H1 (cell line): Measurements from ENCODE around the gene CASP9. TPM values are rescaled to one million over a fixed set of nuclear protein-coding genes. Genes with fewer than 3 reads are reported as not detected.

Experiments
- CTCF ChIA-PET: fragments of 300-600 bp; sonication (Branson Sonifier 250); formaldehyde crosslinking; loops from one replicate; lab custom pipeline; 2021; ENCODE audit not compliant: partially characterized antibody; lab: Charles Lee
- POLR2A ChIA-PET: fragments of 300-600 bp; sonication (Branson Sonifier 250); formaldehyde crosslinking; loops from one replicate; lab custom pipeline; 2021; ENCODE audit warnings: inconsistent platforms; ENCODE audit not compliant: partially characterized antibody; lab: Charles Lee
- DNase-seq, 2 experiments: peaks; one replicate each; pipeline versions ENCODE4 v3.0.0 to v3.0.0-alpha.2; 2010 to 2022; ENCODE audit warnings: low spot score in 2 of 2, low read depth in 1 of 2, mixed read lengths in 1 of 2
- FAIRE-seq: peaks from 2 replicates; lab custom pipeline; 2011; peaks lifted over from hg19 to GRCh38; lab: Jason Lieb, UNC
- H2AFZ ChIP-seq: 2 replicates; pipeline ENCODE4 v1.8.1; 2012; ENCODE audit warnings: low read length, inconsistent platforms
- H2AK5ac ChIP-seq: 2 replicates; pipeline ENCODE4 v1.6.1; 2013; ENCODE audit warnings: low read depth, low read length
- H2BK120ac ChIP-seq: replicated peaks from 2 replicates; pipeline ENCODE3; 2013; ENCODE audit warnings: low read depth, low read length, inconsistent platforms
- H2BK12ac ChIP-seq: 2 replicates; pipeline ENCODE4 v1.6.1; 2013; ENCODE audit warnings: low read depth, low read length
- H2BK15ac ChIP-seq: 2 replicates; pipeline ENCODE4 v1.6.1; 2013; ENCODE audit warnings: low read length
- H2BK20ac ChIP-seq: 2 replicates; pipeline ENCODE4 v1.6.1; 2013; ENCODE audit warnings: low read length
- H2BK5ac ChIP-seq: 2 replicates; pipeline ENCODE4 v1.6.1; 2013; ENCODE audit warnings: low read depth, low read length
- H3K14ac ChIP-seq: 2 replicates; pipeline ENCODE4 v1.6.1; 2013; ENCODE audit warnings: inconsistent platforms; ENCODE audit not compliant: insufficient read length
- H3K18ac ChIP-seq: 2 replicates; pipeline ENCODE4 v1.6.1; 2013; ENCODE audit warnings: low read length; ENCODE audit errors: extremely low read depth
- H3K23ac ChIP-seq: 2 replicates; pipeline ENCODE4 v1.6.1; 2013; ENCODE audit warnings: inconsistent platforms; ENCODE audit not compliant: insufficient read length
- H3K23me2 ChIP-seq: 2 replicates; pipeline ENCODE4 v1.6.1; 2013; ENCODE audit warnings: low read depth, low read length
- H3K27ac ChIP-seq: 2 replicates; pipeline ENCODE4 v1.6.1; 2011; ENCODE audit warnings: low read depth, low read length, inconsistent platforms
- H3K27me3 ChIP-seq, 4 experiments: replicated peaks in 1 of 4; 1 replicate in 1 of 4; 2 replicates in 3 of 4; pipeline versions ENCODE4 v1.6.1 to v1.8.1; 2011 to 2013; ENCODE audit warnings: low read length in 3 of 4, mild to moderate bottlenecking in 3 of 4, inconsistent platforms in 2 of 4, mixed read lengths in 2 of 4, moderate library complexity in 1 of 4; ENCODE audit not compliant: control insufficient read depth in 3 of 4, insufficient read depth in 3 of 4; ENCODE audit errors: extremely low read depth in 1 of 4
- H3K36me3 ChIP-seq, 4 experiments: 2 replicates each; pipeline versions ENCODE4 v1.6.1 to v1.8.1; 2011 to 2013; ENCODE audit warnings: mild to moderate bottlenecking in 4 of 4, low read length in 3 of 4, moderate library complexity in 2 of 4, control low read depth in 1 of 4, inconsistent platforms in 1 of 4; ENCODE audit not compliant: insufficient read depth in 4 of 4, control insufficient read depth in 2 of 4
- H3K4ac ChIP-seq: replicated peaks from 2 replicates; pipeline ENCODE3; 2013; ENCODE audit warnings: low read length, low read depth, mixed read lengths, inconsistent platforms; ENCODE audit not compliant: insufficient read length
- H3K4me1 ChIP-seq, 4 experiments: replicated peaks in 1 of 4; 1 replicate in 1 of 4; 2 replicates in 3 of 4; pipeline versions ENCODE4 v1.6.1 to v1.8.1; 2011 to 2013; ENCODE audit warnings: low read length in 3 of 4, inconsistent platforms in 2 of 4, mixed read lengths in 1 of 4; ENCODE audit not compliant: insufficient read depth in 4 of 4, control insufficient read depth in 3 of 4
- H3K4me2 ChIP-seq, 2 experiments: 2 replicates each; pipeline versions ENCODE4 v1.6.1 to v1.8.1; 2011 to 2013; ENCODE audit warnings: low read depth in 2 of 2, low read length in 2 of 2, control low read depth in 1 of 2, inconsistent platforms in 1 of 2, mild to moderate bottlenecking in 1 of 2; ENCODE audit not compliant: insufficient read depth in 1 of 2
- H3K4me3 ChIP-seq, 4 experiments: fragments of 200-600, 300-600 bp in 1 of 4; sonication (generic), shearing (Covaris generic), sonication (Bioruptor Twin) in 1 of 4; 2 replicates each; pipeline versions ENCODE4 v1.5.1 to v1.8.1; 2011 to 2016; ENCODE audit warnings: low read length in 4 of 4, low read depth in 3 of 4, control low read depth in 2 of 4, inconsistent platforms in 2 of 4, mild to moderate bottlenecking in 2 of 4, mixed read lengths in 1 of 4, moderate library complexity in 1 of 4; ENCODE audit not compliant: insufficient read depth in 2 of 4; ENCODE audit errors: extremely low read depth in 1 of 4
- H3K56ac ChIP-seq: replicated peaks from 2 replicates; pipeline ENCODE3; 2013; ENCODE audit warnings: low read depth, mild to moderate bottlenecking, mixed read lengths, low read length, inconsistent platforms; ENCODE audit not compliant: insufficient read length
- H3K79me1 ChIP-seq: 2 replicates; pipeline ENCODE4 v1.6.1; 2013; ENCODE audit warnings: low read depth, low read length, control low read depth
- H3K79me2 ChIP-seq, 2 experiments: 2 replicates each; pipeline versions ENCODE4 v1.6.1 to v1.8.1; 2012 to 2013; ENCODE audit warnings: low read length in 2 of 2, mild to moderate bottlenecking in 2 of 2, inconsistent platforms in 1 of 2; ENCODE audit not compliant: insufficient read depth in 2 of 2, control insufficient read depth in 1 of 2
- H3K9ac ChIP-seq, 4 experiments: replicated peaks in 1 of 4; 1 replicate in 1 of 4; 2 replicates in 3 of 4; pipeline versions ENCODE4 v1.6.1 to v1.8.1; 2011 to 2013; ENCODE audit warnings: low read depth in 3 of 4, low read length in 3 of 4, control low read depth in 2 of 4, mild to moderate bottlenecking in 2 of 4, moderate library complexity in 2 of 4, inconsistent platforms in 1 of 4; ENCODE audit errors: extremely low read depth in 1 of 4
- H3K9me3 ChIP-seq, 2 experiments: 2 replicates each; pipeline versions ENCODE4 v1.6.1 to v1.8.1; 2012 to 2013; ENCODE audit warnings: mild to moderate bottlenecking in 2 of 2, moderate library complexity in 2 of 2, control low read depth in 1 of 2, inconsistent platforms in 1 of 2, low read depth in 1 of 2, low read length in 1 of 2, mixed read lengths in 1 of 2; ENCODE audit not compliant: insufficient read depth in 2 of 2
- H4K20me1 ChIP-seq, 2 experiments: replicated peaks in 1 of 2; 2 replicates each; pipeline versions ENCODE3 to v1.8.1; 2011 to 2013; ENCODE audit warnings: inconsistent platforms in 2 of 2, low read length in 2 of 2, mild to moderate bottlenecking in 1 of 2; ENCODE audit not compliant: insufficient read depth in 2 of 2, control insufficient read depth in 1 of 2
- H4K5ac ChIP-seq: 2 replicates; pipeline ENCODE4 v1.6.1; 2013; ENCODE audit warnings: low read length, low read depth, mixed read lengths, inconsistent platforms; ENCODE audit not compliant: insufficient read length
- H4K8ac ChIP-seq: 2 replicates; pipeline ENCODE4 v1.8.0; 2013; ENCODE audit warnings: mild to moderate bottlenecking, moderate library complexity, low read length, inconsistent platforms; ENCODE audit not compliant: insufficient read depth; ENCODE audit errors: extremely low read depth
- H4K91ac ChIP-seq: replicated peaks from 2 replicates; pipeline ENCODE3; 2013; ENCODE audit warnings: low read length, mixed read lengths, inconsistent platforms; ENCODE audit not compliant: insufficient read length
- CBX5 ChIP-seq: fragments of 300-800, 300-1000 bp; sonication (generic); IDR thresholded peaks from 2 replicates; pipeline ENCODE4 v1.7.1; 2016; ENCODE audit warnings: antibody characterized with exemption, low read length, low read depth
- CREB1 ChIP-seq: IDR thresholded peaks from 2 replicates; pipeline ENCODE4 v1.6.1; 2012; ENCODE audit warnings: inconsistent platforms
- EP300 ChIP-seq, 2 experiments: IDR thresholded peaks; 1 replicate in 1 of 2; 2 replicates in 1 of 2; pipeline ENCODE4 v1.6.1; 2011 to 2012; ENCODE audit warnings: low read depth in 2 of 2, low read length in 2 of 2, mild to moderate bottlenecking in 2 of 2, borderline replicate concordance in 1 of 2, inconsistent platforms in 1 of 2, moderate library complexity in 1 of 2
- FOSL1 ChIP-seq: IDR thresholded peaks from 2 replicates; pipeline ENCODE4 v1.6.1; 2011; ENCODE audit warnings: mild to moderate bottlenecking, low read depth, low read length, moderate library complexity; ENCODE audit not compliant: insufficient read depth
- HDAC2 ChIP-seq, 2 experiments: fragments of 300-600 bp in 1 of 2; sonication (generic) in 1 of 2; IDR thresholded peaks; 2 replicates each; pipeline ENCODE4 v1.6.1; 2011 to 2012; ENCODE audit warnings: low read depth in 2 of 2, low read length in 2 of 2, mild to moderate bottlenecking in 2 of 2, moderate library complexity in 2 of 2, borderline replicate concordance in 1 of 2, inconsistent platforms in 1 of 2
- NANOG ChIP-seq: IDR thresholded peaks from 2 replicates; pipeline ENCODE4 v1.6.1; 2011; ENCODE audit warnings: low read length, low read depth, mild to moderate bottlenecking, inconsistent platforms; ENCODE audit not compliant: insufficient read depth, poor library complexity, severe bottlenecking
- RBBP5 ChIP-seq: IDR thresholded peaks from 2 replicates; pipeline ENCODE4 v1.7.1; 2012; ENCODE audit warnings: low read depth, mild to moderate bottlenecking, inconsistent platforms, low read length, moderate library complexity, borderline replicate concordance
- RNF2 ChIP-seq: fragments of 200-900, 300-1000 bp; sonication (generic); IDR thresholded peaks from 2 replicates; pipeline ENCODE4 v1.7.1; 2016; ENCODE audit warnings: borderline replicate concordance, low read depth, mild to moderate bottlenecking, antibody characterized with exemption, low read length; ENCODE audit not compliant: poor library complexity, severe bottlenecking; ENCODE audit errors: missing control alignments
- RXRA ChIP-seq: IDR thresholded peaks from 2 replicates; pipeline ENCODE4 v1.6.1; 2011; ENCODE audit warnings: low read depth, mild to moderate bottlenecking, low read length, moderate library complexity; ENCODE audit not compliant: insufficient read depth
- YY1 ChIP-seq: IDR thresholded peaks from 2 replicates; pipeline ENCODE4 v1.6.1; 2011; ENCODE audit warnings: low read depth, mild to moderate bottlenecking, low read length
- WGBS, 2 experiments: shearing (Covaris generic) in 1 of 2; methylation state at CpG; one replicate each; pipeline versions ENCODE4 v1.1.6 to v1.1.7; 2013 to 2015; ENCODE audit warnings: low lambda C conversion rate in 2 of 2, mixed read lengths in 2 of 2, inconsistent platforms in 1 of 2, low coverage in 1 of 2, missing lambda C conversion rate in 1 of 2; ENCODE audit not compliant: insufficient replicate concordance in 2 of 2, insufficient coverage in 1 of 2, insufficient read length in 1 of 2; ENCODE audit errors: extremely low coverage in 1 of 2, missing lambda C conversion rate in 1 of 2; 5-methylcytosine and 5-hydroxymethylcytosine counted together
- polyA plus RNA-seq, 7 experiments: library from polyadenylated mRNA; depleted of rRNA in 3 of 7; stranded (reverse) in 5 of 7; unstranded in 2 of 7; fragments of >200 nt in 5 of 7; fragments of 200-250 nt in 2 of 7; gene quantifications; 1 replicate in 5 of 7; 2 replicates in 1 of 7; 4 replicates in 1 of 7; pipeline versions ENCODE4 v1.2.1 to v1.2.3, GENCODE V29; 2011 to 2013; ENCODE audit warnings: missing spikeins in 2 of 7, mixed read lengths in 2 of 7
- total RNA-seq: library from RNA; stranded (reverse); fragmentation: NEBNext Ultra II Directional; extraction: Animal tissue kit (Norgen Biotek cat#: 25700); gene quantifications from 2 replicates; pipeline ENCODE4 v1.2.1, GENCODE V29; 2021
- TF ChIP-seq, protein P1 (sequence below): IDR thresholded peaks from 2 replicates; pipeline ENCODE4 v1.6.1; 2011; ENCODE audit warnings: low read length, improper control_type of control experiment

The CASP9 gene
- total and polyA plus RNA-seq, 2 of the 8 experiments (the other 6 are each of a cell fraction or from before 2014, with no cell fraction given) = 14.8 to 36.3 TPM

DNA sequence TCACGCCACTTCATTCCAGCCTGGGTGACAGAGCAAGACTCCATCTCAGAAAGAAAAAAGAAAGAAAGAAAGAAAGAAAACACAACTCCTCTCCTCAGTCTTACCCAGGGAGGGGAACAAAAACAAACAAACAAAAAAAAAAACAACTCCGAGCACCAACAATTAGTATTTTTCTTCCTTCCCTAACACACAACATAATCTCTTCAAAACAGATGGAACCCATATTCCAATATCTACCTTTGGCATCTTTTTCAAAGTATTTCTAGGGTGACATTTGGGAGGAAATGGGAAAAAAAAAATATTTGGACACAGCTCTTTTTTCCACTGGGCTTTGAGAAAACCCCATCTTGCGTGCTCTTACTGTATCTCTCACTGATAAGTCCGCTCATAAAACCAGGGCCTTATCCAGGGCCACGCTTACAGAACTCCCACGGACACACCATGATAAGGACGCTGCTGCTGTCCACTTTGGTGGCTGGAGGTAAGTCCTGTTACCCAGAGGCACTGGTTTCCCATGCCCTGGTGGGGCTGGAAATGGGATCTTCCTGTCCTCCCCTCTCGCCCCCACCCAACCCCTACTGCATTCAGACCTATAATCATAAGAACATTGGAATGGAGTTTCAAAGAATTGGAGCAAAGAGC is 67.6 kb downstream of the CASP9 start, which contains the start of gene CELA2A:
Gene CELA2A (plus strand): TSS at position 420 of the 642 bp plus-strand sequence. CDS start 22 bp downstream, at position 442.
- WGBS, 2 experiments = 85 to 100% methylated on average over 1 to 7 of the region's 8 CpGs
- Histone ChIP-seq H3K23ac (no peak within 1 kb of the TSS), H2AK5ac (no peak within 1 kb of the TSS), H3K9me3 (no peaks in the 10 kb centered on the region), H3K36me3 (no peaks in the 10 kb centered on the region), H3K79me2 (no peaks in the 10 kb centered on the region), H3K23me2 (no peaks in the 10 kb centered on the region), H4K20me1 (no peaks in the 10 kb centered on the region), H2BK120ac (no peak within 1 kb of the TSS), H3K4ac (no peak within 1 kb of the TSS), H2BK20ac (no peak within 1 kb of the TSS), H3K18ac (no peak within 1 kb of the TSS), H4K5ac (no peak within 1 kb of the TSS), H2AFZ (no peak within 1 kb of the TSS), H3K56ac (no peak within 1 kb of the TSS), H3K27ac (no peak within 1 kb of the TSS), H3K4me2 (no peak within 1 kb of the TSS), H4K8ac (no peak within 1 kb of the TSS), H3K4me3 (no peak within 1 kb of the TSS), H2BK15ac (no peak within 1 kb of the TSS), H4K91ac (no peak within 1 kb of the TSS), H2BK5ac (no peak within 1 kb of the TSS), H2BK12ac (no peak within 1 kb of the TSS), H3K79me1 (no peaks in the 10 kb centered on the region), H3K14ac (no peak within 1 kb of the TSS), H3K27me3 (no peaks in the 10 kb centered on the region), H3K9ac (no peak within 1 kb of the TSS), H3K4me1 (no peaks in the 10 kb centered on the region)
- ChIA-PET POLR2A (no interaction called here), CTCF (no interaction called here)
- DNase-seq = no peak
- FAIRE-seq = no peak
- no peak for TF ChIP-seq RXRA
- no peak for TF ChIP-seq RBBP5
- no peak for TF ChIP-seq HDAC2 (IDR thresholded peaks at IDR 0.05; ENCODE audit: borderline replicate concordance in 1 of 2, low read depth in 2 of 2, low read length in 2 of 2)
- TF ChIP-seq CREB1 = no peak
- no peak for TF ChIP-seq RNF2
- no peak for TF ChIP-seq NANOG
- TF ChIP-seq YY1 = no peak
- TF ChIP-seq FOSL1 = no peak
- no peak for TF ChIP-seq CBX5
- TF ChIP-seq, protein P1, sequence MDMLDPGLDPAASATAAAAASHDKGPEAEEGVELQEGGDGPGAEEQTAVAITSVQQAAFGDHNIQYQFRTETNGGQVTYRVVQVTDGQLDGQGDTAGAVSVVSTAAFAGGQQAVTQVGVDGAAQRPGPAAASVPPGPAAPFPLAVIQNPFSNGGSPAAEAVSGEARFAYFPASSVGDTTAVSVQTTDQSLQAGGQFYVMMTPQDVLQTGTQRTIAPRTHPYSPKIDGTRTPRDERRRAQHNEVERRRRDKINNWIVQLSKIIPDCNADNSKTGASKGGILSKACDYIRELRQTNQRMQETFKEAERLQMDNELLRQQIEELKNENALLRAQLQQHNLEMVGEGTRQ = no peak
- no peak for TF ChIP-seq EP300 (IDR thresholded peaks at IDR 0.05; ENCODE audit: borderline replicate concordance in 1 of 2, low read depth in 2 of 2, low read length in 2 of 2)
